A673 (cell line): ENCODE results near the gene PLCD1.

Source experiments
- CTCF ChIP-seq: fragments of 300-800, 200-600 bp; sonication (generic); conservative IDR thresholded peaks from 2 replicates; pipeline ENCODE4 v1.5.1; 2017; ENCODE audit warnings: low read depth, mild to moderate bottlenecking, antibody characterized with exemption, low read length, moderate library complexity, mixed read lengths
- EZH2 ChIP-seq: fragments of 200-600 bp; sonication (generic); IDR thresholded peaks from 2 replicates; pipeline ENCODE4 v1.6.1; 2017; ENCODE audit warnings: borderline replicate concordance, low read depth, mild to moderate bottlenecking, mixed read lengths, antibody characterized with exemption, low read length; ENCODE audit not compliant: poor library complexity, severe bottlenecking

DNA sequence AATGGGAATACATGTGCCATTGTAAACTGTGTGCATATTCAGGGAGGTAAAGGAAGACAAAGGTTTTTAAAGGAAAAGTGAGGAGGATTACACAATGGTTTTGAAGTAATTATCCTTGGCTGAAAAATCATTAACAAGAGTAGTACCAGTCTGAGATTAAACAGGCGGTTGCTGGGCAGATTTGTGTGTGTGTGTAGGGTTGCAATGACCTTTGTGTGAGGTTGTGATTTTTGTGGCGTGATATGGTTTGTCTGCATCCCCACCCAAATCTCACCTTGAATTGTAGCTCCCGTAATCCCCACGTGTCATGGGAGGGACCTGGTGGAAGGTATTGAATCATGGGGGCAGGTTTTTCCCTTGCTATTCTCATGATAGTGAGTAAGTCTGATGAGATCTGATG lies 16.6 kb upstream of the PLCD1 start:
- TF ChIP-seq CTCF (no peak), EZH2 (no peak)
